Measurements from ENCODE around the gene RAB11FIP5. TPM values are rescaled to one million over a fixed set of nuclear protein-coding genes. Genes with fewer than 3 reads are reported as not detected.
A peak's percentile ranks its signal among the peaks of the same experiment; 100 is the strongest.
"Not testable (repeated sequence)": the region's sequence is repeated elsewhere in the genome, so short reads cannot be mapped to it uniquely, and the experiment has no call there.

The RAB11FIP5 gene
- total RNA-seq, 2 experiments from 2014 or later: 4.8 to 4.9 TPM

DNA sequence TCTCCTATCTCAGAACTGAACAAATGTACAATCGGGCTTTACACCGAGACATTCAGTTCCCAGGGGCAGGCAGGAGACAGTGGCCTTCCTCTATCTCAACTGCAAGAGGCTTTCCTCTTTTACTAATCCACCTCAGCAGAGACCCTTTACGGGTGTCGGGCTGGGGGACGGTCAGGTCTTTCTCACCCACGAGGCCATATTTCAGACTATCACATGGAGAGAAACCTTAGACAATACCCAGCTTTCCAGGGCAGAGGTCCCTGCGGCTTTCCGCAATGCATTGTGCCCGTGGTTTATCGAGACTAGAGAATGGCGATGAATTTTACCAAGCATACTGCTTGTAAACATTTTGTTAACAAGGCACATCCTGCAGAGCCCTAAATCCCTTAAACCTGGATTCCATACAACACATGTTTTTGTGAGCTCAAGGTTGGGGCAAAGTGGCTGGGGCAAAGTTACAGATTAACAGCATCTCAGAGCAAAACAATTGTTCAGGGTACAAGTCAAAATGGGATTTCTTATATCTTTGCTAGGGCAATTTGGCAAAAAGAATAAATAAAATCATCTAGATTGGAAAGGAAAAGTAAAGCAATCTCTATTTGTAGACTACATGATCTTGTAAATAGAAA lies 7.0 kb upstream of the RAB11FIP5 start:
- DNase-seq; H3K36me3 Mint-ChIP-seq; H3K27ac Mint-ChIP-seq; H3K4me3 Mint-ChIP-seq; H3K9me3 Mint-ChIP-seq; H3K4me1 Mint-ChIP-seq; ATAC-seq (ENCODE audit: low read depth); POLR2A ChIA-PET: not testable (repeated sequence)
- H3K27me3 Mint-ChIP-seq: peaks cover 44% of the 10 kb centered on the region

DNA sequence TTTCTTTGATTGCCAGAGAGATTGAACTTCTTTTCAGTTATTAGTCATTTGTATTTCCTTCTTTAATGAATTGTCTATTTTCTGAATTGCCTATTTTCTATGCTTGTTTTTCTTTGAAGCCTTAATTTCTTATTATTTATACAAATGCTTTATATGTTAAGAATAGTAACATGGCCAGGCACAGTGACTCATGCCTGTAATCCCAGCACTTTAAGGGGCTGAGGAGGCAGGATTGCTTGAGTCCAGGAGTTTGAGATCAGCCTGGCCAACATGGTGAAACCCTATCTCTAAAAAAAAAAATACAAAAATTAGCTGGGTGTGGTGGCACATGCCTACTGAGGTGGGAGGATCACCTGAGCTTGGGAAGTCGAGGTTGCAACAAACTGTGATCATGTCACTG lies 4.7 kb upstream of the RAB11FIP5 start:
- H3K36me3 Mint-ChIP-seq: no peaks in the 10 kb centered on the region
- POLR2A ChIA-PET: no interaction called here
- ATAC-seq (ENCODE audit: low read depth) (no peak), DNase-seq (no peak)
- H3K4me1 Mint-ChIP-seq: no peaks in the 10 kb centered on the region
- H3K27ac Mint-ChIP-seq: no peak overlapping the region
- H3K4me3 Mint-ChIP-seq: no peak overlapping the region
- no peaks in the 10 kb centered on the region for H3K9me3 Mint-ChIP-seq
- H3K27me3 Mint-ChIP-seq: peaks cover 42% of the 10 kb centered on the region

DNA sequence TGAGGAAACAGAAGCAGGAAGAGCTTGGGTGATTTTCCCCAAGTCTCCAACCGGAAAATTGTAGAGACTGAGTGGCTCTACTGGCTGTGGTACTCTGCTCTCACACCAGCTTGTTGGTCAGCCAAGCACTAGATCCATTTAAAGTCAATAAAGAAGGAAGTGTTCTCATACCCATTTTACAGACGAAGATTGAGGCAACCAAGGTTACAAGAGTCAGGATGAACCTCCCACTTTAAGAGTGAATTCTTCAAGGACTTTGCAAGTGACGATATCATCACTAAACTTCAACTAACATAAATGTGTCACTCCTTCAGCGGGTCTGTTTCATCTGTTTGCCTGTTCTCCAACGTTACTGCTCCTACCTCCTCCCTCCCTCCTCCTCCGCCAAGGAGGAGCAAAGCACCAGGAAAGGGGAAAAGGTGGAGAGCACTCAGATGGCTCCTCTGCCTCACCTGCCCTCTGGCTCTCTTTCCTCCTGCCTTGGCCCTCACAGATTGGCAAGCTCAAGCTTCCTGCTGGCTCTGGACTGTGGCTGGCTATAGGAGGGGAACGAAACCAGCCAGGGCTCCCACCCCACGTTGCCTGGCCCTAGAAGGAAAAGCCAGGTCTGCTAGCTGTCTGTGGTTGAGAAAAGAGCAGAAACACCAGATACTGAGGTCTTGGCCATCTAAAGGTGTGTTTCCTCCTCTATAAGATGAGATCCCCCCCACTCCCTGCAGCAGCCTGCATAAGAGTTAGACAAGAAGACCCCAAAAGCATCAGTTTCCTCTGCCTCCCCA lies 3.6 kb upstream of the RAB11FIP5 start:
- peaks cover 40% of the 10 kb centered on the region for H3K27me3 Mint-ChIP-seq
- DNase-seq: no peak
- H3K36me3 Mint-ChIP-seq: no peaks in the 10 kb centered on the region
- H3K27ac Mint-ChIP-seq: no peak overlapping the region
- no peak overlapping the region for H3K4me3 Mint-ChIP-seq
- POLR2A ChIA-PET: no interaction called here
- ATAC-seq (ENCODE audit: low read depth): no peak
- peaks cover 5% of the 10 kb centered on the region for H3K4me1 Mint-ChIP-seq
- no peaks in the 10 kb centered on the region for H3K9me3 Mint-ChIP-seq

DNA sequence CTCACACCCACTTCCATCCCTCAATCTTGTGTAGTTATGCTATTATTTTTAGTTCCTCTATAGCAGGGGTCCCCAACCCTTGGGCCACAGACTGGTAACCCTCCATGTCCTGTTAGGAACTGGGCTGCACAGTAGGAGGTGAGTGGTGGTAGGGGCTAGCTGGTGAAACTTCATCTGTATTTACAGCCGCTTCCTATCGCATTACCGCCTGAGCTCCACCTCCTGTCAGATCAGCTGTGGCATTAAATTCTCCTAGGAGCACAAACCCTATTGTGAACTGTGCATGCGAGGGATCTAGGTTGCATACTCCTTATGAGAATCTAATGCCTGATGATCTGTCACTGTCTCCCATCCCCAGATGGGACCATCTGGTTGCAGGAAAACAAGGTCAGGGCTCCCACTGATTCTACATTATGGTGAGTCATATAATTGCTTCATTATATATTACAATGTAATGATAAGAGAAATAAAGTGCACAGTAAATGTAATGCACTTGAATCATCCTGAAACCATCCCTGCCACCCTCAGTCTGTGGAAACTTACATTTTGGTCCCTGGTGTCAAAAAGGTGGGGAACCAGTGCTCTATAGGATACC lies 1.6 kb upstream of the RAB11FIP5 start:
- Mint-ChIP-seq H3K36me3 (no peaks in the 10 kb centered on the region), H3K4me3 (peak overlapping the region; percentile 3), H3K4me1 (peaks cover 12% of the 10 kb centered on the region), H3K27ac (no peak overlapping the region), H3K9me3 (no peaks in the 10 kb centered on the region), H3K27me3 (peaks cover 36% of the 10 kb centered on the region)
- ATAC-seq (ENCODE audit: low read depth): no peak
- DNase-seq: no peak
- POLR2A ChIA-PET: interaction anchor here (0.7 kb wide), 1 partner anchor 25 kb away, joined by 3 read pairs; no protein-coding TSS in a partner anchor

- DNase-seq (no peak), ATAC-seq (ENCODE audit: low read depth) (peak; percentile 49)
- H3K4me3 Mint-ChIP-seq: peak overlapping the region; percentile 79
- H3K9me3 Mint-ChIP-seq: no peaks in the 10 kb centered on the region
- H3K36me3 Mint-ChIP-seq: no peaks in the 10 kb centered on the region
- peaks cover 35% of the 10 kb centered on the region for H3K27me3 Mint-ChIP-seq
- POLR2A ChIA-PET: interaction anchor here (0.6 to 2.4 kb wide), 2 partner anchors 66 to 121 kb away, joined by 4 to 6 read pairs; partner anchors contain the start of genes CCT7 and PRADC1
- H3K4me1 Mint-ChIP-seq: peaks cover 12% of the 10 kb centered on the region
- H3K27ac Mint-ChIP-seq: peak overlapping the region; percentile 45
Observed at GRCh38 chr2:73112026-73112912, 479 bp downstream of the RAB11FIP5 start.

DNA sequence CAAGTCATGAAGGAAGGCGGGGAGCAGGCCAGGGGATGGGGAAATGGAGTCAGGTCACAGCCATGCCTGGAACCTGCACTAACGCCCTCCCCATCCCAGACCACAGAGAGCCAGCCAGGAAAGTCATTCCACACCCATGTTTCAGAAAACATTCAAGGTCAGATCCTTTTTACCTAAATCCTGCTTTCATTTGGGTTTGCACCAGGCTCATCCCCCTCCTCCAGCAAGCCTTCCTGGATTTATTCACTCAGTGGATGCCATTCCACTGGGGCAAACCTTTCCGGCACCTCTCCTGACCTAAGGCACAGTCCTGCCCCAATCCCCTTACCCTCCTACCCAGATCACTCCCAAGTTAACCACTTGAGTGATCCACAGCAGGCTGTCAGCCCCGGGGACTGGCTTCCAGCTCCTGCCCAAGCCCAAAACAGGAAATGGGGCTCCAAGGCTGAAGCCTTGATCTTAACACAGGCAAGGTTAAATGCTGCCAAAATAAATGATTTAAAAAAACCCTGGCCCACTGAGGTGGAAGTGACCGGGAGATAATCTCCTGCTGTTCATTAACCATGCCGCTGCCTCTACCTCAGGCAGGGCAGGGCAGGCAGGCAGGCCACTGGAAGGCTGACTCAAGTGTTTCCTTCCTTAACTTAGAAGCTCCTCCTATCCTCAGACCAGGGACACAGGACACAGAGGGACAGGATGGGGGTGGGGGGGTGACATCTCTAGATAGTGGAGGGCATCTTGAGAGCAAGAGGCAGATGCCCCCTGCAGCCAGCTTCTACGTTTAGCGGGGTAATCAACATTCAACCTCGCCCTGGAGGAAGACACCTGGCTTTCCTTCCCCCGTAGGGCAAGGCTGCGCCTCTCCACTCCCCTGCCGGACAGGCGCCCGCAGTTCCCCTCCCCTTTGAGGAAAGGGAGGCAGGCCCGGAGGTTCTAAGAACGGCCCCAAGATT lies 1.4 kb downstream of the RAB11FIP5 start:
- peaks cover 12% of the 10 kb centered on the region for H3K4me1 Mint-ChIP-seq
- POLR2A ChIA-PET: interaction anchor here (0.6 to 2.4 kb wide), 2 partner anchors 67 to 122 kb away, joined by 4 to 6 read pairs; partner anchors contain the start of genes CCT7 and PRADC1
- DNase-seq (peak; percentile 37), ATAC-seq (ENCODE audit: low read depth) (no peak)
- H3K9me3 Mint-ChIP-seq: no peaks in the 10 kb centered on the region
- H3K36me3 Mint-ChIP-seq: no peaks in the 10 kb centered on the region
- H3K27ac Mint-ChIP-seq: peak overlapping the region; percentile 45
- H3K27me3 Mint-ChIP-seq: peaks cover 27% of the 10 kb centered on the region
- peak overlapping the region; percentile 79 for H3K4me3 Mint-ChIP-seq

DNA sequence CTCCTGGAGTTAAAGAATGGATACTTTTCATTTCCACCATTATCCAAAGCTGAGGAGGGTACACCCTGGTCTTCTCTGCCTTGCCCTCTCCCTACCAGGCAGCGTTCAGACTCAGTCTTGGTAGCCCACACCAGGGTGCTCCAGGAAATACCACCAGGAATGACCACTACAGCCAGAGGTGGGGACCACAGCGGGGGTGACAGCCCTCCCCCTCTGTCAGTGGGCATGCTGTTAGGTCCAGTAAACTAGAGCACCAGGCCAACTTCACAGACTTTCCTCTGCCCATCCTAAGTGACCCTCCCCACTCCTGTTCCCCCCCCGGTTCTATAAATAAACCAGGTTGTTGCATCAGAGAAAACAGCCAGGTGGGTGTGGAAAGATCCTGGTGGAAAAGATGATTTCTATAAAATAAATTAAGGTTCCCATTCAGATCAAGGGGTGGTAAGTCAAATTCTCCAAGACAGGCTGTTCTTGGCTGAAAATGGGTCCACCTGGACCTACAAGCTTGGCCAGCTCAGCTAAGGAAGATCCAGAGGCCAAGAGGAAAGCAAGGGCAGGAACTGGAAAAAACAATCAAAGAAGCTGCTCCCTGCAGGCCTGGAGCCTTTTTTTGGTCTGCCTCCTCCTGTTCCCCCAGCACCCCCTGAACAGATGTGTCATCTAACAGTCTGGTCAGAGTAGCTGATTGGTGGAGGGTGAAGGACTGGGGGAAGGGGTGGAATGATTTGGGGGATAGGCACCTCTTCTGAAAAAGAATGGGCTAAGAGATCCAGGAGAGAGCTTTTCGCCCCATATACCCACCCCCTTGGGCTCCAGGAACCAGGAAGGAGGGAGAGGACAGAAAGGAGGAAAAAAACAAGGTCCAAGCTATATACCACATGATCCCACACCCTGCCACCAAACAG lies 2.3 kb downstream of the RAB11FIP5 start:
- Mint-ChIP-seq H3K9me3 (no peaks in the 10 kb centered on the region), H3K27ac (no peak overlapping the region), H3K4me1 (peaks cover 12% of the 10 kb centered on the region), H3K36me3 (no peaks in the 10 kb centered on the region), H3K4me3 (peak overlapping the region; percentile 9), H3K27me3 (peaks cover 27% of the 10 kb centered on the region)
- no peak for ATAC-seq (ENCODE audit: low read depth)
- DNase-seq: no peak
- POLR2A ChIA-PET: interaction anchor here (2.4 kb wide), 1 partner anchor 123 kb away, joined by 6 read pairs; the partner anchor contains the start of genes CCT7 and PRADC1

GRCh38 chr2:73109431-73110167 lies 3.1 kb downstream of the RAB11FIP5 start:
- DNase-seq: no peak
- POLR2A ChIA-PET: no interaction called here
- H3K36me3 Mint-ChIP-seq: no peaks in the 10 kb centered on the region
- peaks cover 12% of the 10 kb centered on the region for H3K4me1 Mint-ChIP-seq
- no peaks in the 10 kb centered on the region for H3K9me3 Mint-ChIP-seq
- no peak for ATAC-seq (ENCODE audit: low read depth)
- H3K27ac Mint-ChIP-seq: no peak overlapping the region
- peaks cover 22% of the 10 kb centered on the region for H3K27me3 Mint-ChIP-seq
- no peak overlapping the region for H3K4me3 Mint-ChIP-seq

- H3K36me3 Mint-ChIP-seq: no peaks in the 10 kb centered on the region
- H3K27me3 Mint-ChIP-seq: peaks cover 19% of the 10 kb centered on the region
- ATAC-seq (ENCODE audit: low read depth) (no peak), DNase-seq (no peak)
- H3K4me1 Mint-ChIP-seq: peaks cover 14% of the 10 kb centered on the region
- POLR2A ChIA-PET: no interaction called here
- no peak overlapping the region for H3K27ac Mint-ChIP-seq
- no peak overlapping the region for H3K4me3 Mint-ChIP-seq
- no peaks in the 10 kb centered on the region for H3K9me3 Mint-ChIP-seq
Observed at GRCh38 chr2:73107211-73107926, 5.4 kb downstream of the RAB11FIP5 start.

GRCh38 chr2:73106791-73107190 lies 6.0 kb downstream of the RAB11FIP5 start:
- peaks cover 15% of the 10 kb centered on the region for H3K27me3 Mint-ChIP-seq
- peaks cover 14% of the 10 kb centered on the region for H3K4me1 Mint-ChIP-seq
- H3K4me3 Mint-ChIP-seq: no peak overlapping the region
- H3K36me3 Mint-ChIP-seq: no peaks in the 10 kb centered on the region
- no peak overlapping the region for H3K27ac Mint-ChIP-seq
- no peaks in the 10 kb centered on the region for H3K9me3 Mint-ChIP-seq
- DNase-seq (no peak), ATAC-seq (ENCODE audit: low read depth) (no peak)
- POLR2A ChIA-PET: no interaction called here

All from activated naive CD8-positive, alpha-beta T cell treated with anti-CD3 and anti-CD28 coated beads, Interleukin-2, amount 10 ng/mL, durations not matched to agents 7 days and 5 days (primary cell).